ENCODE measurements around the gene GOLGA2. TPM values are rescaled to one million over a fixed set of nuclear protein-coding genes. Genes with fewer than 3 reads are reported as not detected.

The GOLGA2 gene
- total RNA-seq, 4 donors from 2014 or later = 81.8 to 123 (median 116) TPM

DNA sequence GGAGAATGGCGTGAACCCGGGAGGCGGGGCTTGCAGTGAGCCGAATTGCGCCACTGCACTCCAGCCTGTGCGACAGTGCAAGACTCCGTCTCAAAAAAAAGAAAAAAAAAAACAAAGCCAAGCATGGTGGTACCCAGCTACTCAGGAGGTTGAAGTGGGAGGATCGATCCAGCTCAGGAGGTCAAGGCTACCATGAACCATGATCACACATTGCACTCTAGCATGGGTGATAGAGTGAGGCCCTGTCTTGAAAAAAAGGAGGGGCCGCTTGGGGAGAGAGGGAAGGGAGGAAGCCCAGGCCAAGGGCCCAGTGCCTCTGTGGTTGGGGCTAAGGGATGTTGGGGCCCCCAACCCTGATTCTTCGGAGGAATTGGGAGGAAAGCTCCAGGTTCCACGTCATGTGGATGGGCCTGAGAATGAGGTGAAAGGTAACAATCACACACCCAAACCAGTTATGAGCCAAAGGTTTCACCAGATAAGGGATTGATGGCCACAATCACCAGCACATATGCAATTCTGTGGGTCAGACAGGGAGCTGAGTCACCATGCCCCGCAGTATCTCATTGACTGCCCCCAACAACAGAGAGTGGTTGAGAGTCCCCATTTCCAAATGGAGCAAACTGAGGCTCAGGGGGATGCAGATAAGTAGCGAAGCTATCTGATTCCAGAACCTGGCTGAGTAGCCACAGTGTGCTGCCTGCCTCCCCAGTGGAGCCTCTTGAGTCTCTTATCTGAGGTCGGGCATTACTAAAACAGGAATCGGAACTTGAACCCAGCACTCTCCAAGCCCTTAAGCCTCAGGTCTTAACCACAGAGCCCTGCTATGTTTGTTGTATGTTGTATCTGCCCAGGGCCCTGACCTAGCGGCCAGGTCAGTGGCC is 20.8 kb upstream of the GOLGA2 start:
- 88 to 92% methylated on average over 16 of the region's 16 CpGs for WGBS, 2 donors
- no peak for DNase-seq (ENCODE audit: low spot score in 2 of 2)
- TF ChIP-seq POLR2A (IDR thresholded peaks at IDR 0.05) = no peak
- TF ChIP-seq, protein P1, sequence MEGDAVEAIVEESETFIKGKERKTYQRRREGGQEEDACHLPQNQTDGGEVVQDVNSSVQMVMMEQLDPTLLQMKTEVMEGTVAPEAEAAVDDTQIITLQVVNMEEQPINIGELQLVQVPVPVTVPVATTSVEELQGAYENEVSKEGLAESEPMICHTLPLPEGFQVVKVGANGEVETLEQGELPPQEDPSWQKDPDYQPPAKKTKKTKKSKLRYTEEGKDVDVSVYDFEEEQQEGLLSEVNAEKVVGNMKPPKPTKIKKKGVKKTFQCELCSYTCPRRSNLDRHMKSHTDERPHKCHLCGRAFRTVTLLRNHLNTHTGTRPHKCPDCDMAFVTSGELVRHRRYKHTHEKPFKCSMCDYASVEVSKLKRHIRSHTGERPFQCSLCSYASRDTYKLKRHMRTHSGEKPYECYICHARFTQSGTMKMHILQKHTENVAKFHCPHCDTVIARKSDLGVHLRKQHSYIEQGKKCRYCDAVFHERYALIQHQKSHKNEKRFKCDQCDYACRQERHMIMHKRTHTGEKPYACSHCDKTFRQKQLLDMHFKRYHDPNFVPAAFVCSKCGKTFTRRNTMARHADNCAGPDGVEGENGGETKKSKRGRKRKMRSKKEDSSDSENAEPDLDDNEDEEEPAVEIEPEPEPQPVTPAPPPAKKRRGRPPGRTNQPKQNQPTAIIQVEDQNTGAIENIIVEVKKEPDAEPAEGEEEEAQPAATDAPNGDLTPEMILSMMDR (IDR thresholded peaks at IDR 0.05) = no peak
- H3K4me3 ChIP-seq (ENCODE audit: low read depth, poor library complexity, severe bottlenecking) = no peak overlapping the region
- intact Hi-C loops (cut with DNase I; ENCODE audit: low total_unique reads) = no loop called here

DNA sequence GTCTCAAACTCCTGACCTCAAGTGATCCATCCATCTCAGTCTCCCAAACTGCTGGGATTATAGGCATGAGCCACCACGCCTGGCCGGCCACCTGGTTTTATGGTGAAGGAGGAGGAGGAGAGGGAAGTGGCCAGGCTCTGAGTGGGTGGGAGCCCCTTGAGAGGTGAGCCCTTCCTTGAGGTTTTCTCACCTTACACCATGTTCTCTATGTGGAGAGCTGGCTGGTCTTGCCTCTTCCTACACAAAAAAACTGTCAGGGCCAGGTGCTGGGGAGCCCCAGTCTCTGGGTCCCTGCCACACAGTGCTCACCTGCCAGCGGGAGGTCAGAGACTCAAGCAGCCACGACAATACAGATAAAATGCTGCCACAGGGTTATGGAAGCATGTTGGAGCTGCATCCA is 18.3 kb upstream of the GOLGA2 start:
- WGBS, 2 donors = 92% methylated on average over 4 of the region's 4 CpGs
- TF ChIP-seq POLR2A (IDR thresholded peaks at IDR 0.05) = no peak
- TF ChIP-seq, protein P1 (IDR thresholded peaks at IDR 0.05) = no peak
- intact Hi-C loops (cut with DNase I; ENCODE audit: low total_unique reads) = no loop called here
- H3K4me3 ChIP-seq (ENCODE audit: low read depth, poor library complexity, severe bottlenecking) = no peak overlapping the region
- no peak for DNase-seq (ENCODE audit: low spot score in 2 of 2)

DNA sequence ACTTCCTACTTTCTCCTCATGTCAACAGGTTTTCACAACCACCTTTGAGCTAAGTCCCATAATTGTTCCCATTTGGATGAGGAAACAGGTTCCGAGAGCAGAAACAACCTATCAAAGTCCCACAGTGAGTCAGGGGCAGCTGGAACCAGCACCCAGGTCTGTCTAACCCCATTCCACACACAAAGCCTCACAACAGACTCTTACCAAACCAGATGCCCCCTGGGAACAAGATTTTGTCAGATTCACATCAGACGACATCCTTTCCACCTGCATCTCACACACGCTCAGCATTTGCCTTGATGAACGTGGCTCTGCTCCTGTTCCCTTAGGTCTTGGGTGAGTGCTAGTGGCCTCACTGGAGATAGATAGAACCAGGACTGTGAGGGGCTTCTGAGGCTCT is 17.3 kb upstream of the GOLGA2 start:
- 82 to 86% methylated on average over 4 of the region's 4 CpGs for WGBS, 2 donors
- no peak overlapping the region for H3K4me3 ChIP-seq (ENCODE audit: low read depth, poor library complexity, severe bottlenecking)
- TF ChIP-seq POLR2A (IDR thresholded peaks at IDR 0.05) = no peak
- DNase-seq (ENCODE audit: low spot score in 2 of 2) = no peak
- intact Hi-C loops (cut with DNase I; ENCODE audit: low total_unique reads) = no loop called here

DNA sequence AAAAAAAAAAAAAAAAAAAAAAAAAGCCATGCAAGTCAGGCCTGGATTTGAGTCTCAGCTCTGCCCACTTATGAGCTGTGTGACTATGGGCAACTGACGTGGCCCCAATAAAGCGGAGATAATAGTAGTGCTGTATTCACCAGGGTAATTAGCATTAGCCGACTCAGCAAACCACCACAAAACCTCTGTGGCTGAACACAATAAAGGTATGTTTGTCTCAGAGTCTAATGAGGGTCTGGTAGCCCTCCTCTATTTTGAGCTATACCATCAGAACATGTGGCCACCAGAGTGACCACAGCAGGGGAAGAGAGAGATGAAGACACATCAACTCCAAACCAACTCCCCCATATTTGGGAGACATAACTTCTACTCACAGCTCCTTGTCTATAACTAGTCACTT is 16.2 kb upstream of the GOLGA2 start:
- WGBS, 2 donors = 80 to 88% methylated on average over 3 of the region's 3 CpGs
- H3K4me3 ChIP-seq (ENCODE audit: low read depth, poor library complexity, severe bottlenecking) = no peak overlapping the region
- DNase-seq (ENCODE audit: low spot score in 2 of 2) = no peak
- TF ChIP-seq, protein P1 (IDR thresholded peaks at IDR 0.05) = no peak
- TF ChIP-seq POLR2A (IDR thresholded peaks at IDR 0.05) = no peak
- intact Hi-C loops (cut with DNase I; ENCODE audit: low total_unique reads) = no loop called here

DNA sequence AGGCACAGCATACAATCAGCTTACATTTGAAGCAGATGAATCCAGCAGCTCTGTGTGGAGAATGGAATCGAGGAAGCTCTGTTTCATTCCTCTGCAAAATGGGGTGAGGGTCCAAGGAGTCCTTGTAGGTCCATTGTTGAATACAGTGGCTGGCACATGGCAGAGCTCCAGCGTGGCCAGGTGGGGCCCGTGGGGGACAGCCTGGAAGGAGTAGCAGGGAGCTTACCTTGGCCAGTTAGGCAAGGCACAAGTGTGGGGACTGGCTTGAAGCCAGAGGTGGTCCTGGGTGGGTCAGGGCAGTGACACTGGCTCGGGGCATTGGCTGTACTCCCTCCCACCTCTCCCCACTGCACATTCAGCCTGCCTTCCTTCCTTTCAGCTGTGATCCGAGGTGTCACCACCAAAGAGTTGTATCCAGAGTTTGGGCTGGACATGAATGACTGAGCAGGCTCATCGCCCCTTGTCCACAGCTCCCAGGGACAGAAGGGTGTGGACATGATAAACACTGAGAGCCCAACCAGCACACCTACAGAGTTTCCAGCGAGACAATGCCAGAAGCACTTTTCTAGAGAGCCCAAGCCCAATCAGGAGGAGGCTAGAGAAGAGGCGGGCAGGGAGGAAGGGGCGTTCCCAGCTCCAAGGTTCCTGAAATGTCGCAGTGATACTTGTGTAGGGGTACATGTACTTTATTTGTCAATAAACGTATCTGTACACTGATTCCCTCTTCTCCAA is 12.6 kb upstream of the GOLGA2 start:
- no peak for DNase-seq (ENCODE audit: low spot score in 2 of 2)
- TF ChIP-seq, protein P1 (IDR thresholded peaks at IDR 0.05) = no peak
- no peak for TF ChIP-seq POLR2A (IDR thresholded peaks at IDR 0.05)
- intact Hi-C loops (cut with DNase I; ENCODE audit: low total_unique reads) = loop anchor here (5.0 kb wide), 2 partner anchors 54 to 339 kb away; partner anchors contain the start of gene SLC27A4
- no peak overlapping the region for H3K4me3 ChIP-seq (ENCODE audit: low read depth, poor library complexity, severe bottlenecking)
- 84 to 85% methylated on average over 9 to 11 of the region's 11 CpGs for WGBS, 2 donors

DNA sequence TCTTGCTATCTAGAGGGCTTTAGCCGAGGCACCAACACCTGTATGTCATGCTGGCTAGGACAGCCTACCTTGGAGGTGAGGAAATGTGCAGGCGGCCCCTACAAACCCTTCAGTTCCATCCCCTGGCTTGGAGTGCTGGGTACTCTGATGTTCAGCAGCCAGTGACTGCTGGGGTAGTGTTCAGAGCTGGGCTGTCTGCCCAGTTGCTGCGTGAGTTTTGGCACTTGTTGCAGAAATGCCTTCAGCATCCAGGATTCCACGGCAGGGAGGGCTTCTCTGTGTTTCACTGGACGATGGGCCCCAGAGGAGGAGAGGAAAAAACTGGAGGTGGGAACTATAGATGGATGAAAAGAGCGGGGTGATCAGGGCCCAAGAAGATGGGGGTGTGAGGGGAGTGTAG is 10.6 kb upstream of the GOLGA2 start:
- no peak for TF ChIP-seq POLR2A (IDR thresholded peaks at IDR 0.05)
- TF ChIP-seq, protein P1 (IDR thresholded peaks at IDR 0.05) = no peak
- 61 to 73% methylated on average over 6 of the region's 6 CpGs for whole genome bisulfite sequencing, 2 donors
- DNase-seq (ENCODE audit: low spot score in 2 of 2) = no peak
- no peak overlapping the region for H3K4me3 ChIP-seq (ENCODE audit: low read depth, poor library complexity, severe bottlenecking)
- intact Hi-C loops (cut with DNase I; ENCODE audit: low total_unique reads) = loop anchor here (5.0 kb wide), 2 partner anchors 56 to 341 kb away; partner anchors contain the start of gene SLC27A4
